Posterior cingulate gyrus (tissue), 11 donors: ENCODE results near the gene PRKG1.

Experiments used
- DNase-seq, 10 donors: peaks; one replicate each; pipeline versions ENCODE4 v3.0.0 to v3.0.0-alpha.2; 2020 to 2021; ENCODE audit warnings: mixed read lengths in 3 of 10
- intact Hi-C: fragments of 100-400 bp; cut with DNase I; formaldehyde crosslinking; loops from one replicate; pipeline ENCODE4 v1.15.1; 2023

Gene PRKG1

GRCh38 chr10:51881213-51881612 is 806.9 kb downstream of the PRKG1 start:
- intact Hi-C loops = no loop called here

GRCh38 chr10:51886438-51887068 is 812.3 kb downstream of the PRKG1 start:
- intact Hi-C loops = no loop called here
- DNase-seq = no peak

More at GRCh38 chr10:51881213-51881612, 806.9 kb downstream of the PRKG1 start:
- no peak for DNase-seq

- intact Hi-C loops = no loop called here
- DNase-seq = no peak
Observed at GRCh38 chr10:51888263-51888662, 814.0 kb downstream of the PRKG1 start.

- no peak for DNase-seq
- intact Hi-C loops = no loop called here
Observed at GRCh38 chr10:51892313-51892712, 818.0 kb downstream of the PRKG1 start.

GRCh38 chr10:51892965-51893658 is 818.8 kb downstream of the PRKG1 start:
- peak in 1 of 10 donors; percentile 72 for DNase-seq
- intact Hi-C loops = no loop called here

- no peak for DNase-seq
- intact Hi-C loops = no loop called here
Observed at GRCh38 chr10:51894771-51895578, 820.7 kb downstream of the PRKG1 start.

- intact Hi-C loops = no loop called here
- no peak for DNase-seq
Observed at GRCh38 chr10:51896849-51897248, 822.6 kb downstream of the PRKG1 start.

- intact Hi-C loops = no loop called here
- no peak for DNase-seq
Observed at GRCh38 chr10:51897560-51897959, 823.3 kb downstream of the PRKG1 start.

- intact Hi-C loops = no loop called here
- DNase-seq = no peak
Observed at GRCh38 chr10:51900180-51900579, 825.9 kb downstream of the PRKG1 start.

GRCh38 chr10:51903675-51904074 is 829.4 kb downstream of the PRKG1 start:
- intact Hi-C loops = no loop called here

GRCh38 chr10:51905032-51905431 is 830.7 kb downstream of the PRKG1 start:
- no peak for DNase-seq
- intact Hi-C loops = no loop called here

More at GRCh38 chr10:51903675-51904074, 829.4 kb downstream of the PRKG1 start:
- no peak for DNase-seq

- intact Hi-C loops = no loop called here
Observed at GRCh38 chr10:51907361-51907760, 833.1 kb downstream of the PRKG1 start.

GRCh38 chr10:51910189-51910588 is 835.9 kb downstream of the PRKG1 start:
- DNase-seq = no peak
- intact Hi-C loops = no loop called here

More at GRCh38 chr10:51907361-51907760, 833.1 kb downstream of the PRKG1 start:
- DNase-seq = no peak

GRCh38 chr10:51910596-51910995 is 836.3 kb downstream of the PRKG1 start:
- intact Hi-C loops = no loop called here
- no peak for DNase-seq

GRCh38 chr10:51911723-51912122 is 837.4 kb downstream of the PRKG1 start:
- DNase-seq = no peak
- intact Hi-C loops = no loop called here

- no peak for DNase-seq
- intact Hi-C loops = no loop called here
Observed at GRCh38 chr10:51915031-51915542, 840.8 kb downstream of the PRKG1 start.

- no peak for DNase-seq
- intact Hi-C loops = no loop called here
Observed at GRCh38 chr10:51918440-51918839, 844.2 kb downstream of the PRKG1 start.

GRCh38 chr10:51918884-51919325 is 844.6 kb downstream of the PRKG1 start:
- no peak for DNase-seq
- intact Hi-C loops = no loop called here

GRCh38 chr10:51920672-51921071 is 846.4 kb downstream of the PRKG1 start:
- intact Hi-C loops = no loop called here
- DNase-seq = no peak

GRCh38 chr10:51924359-51924758 is 850.1 kb downstream of the PRKG1 start:
- intact Hi-C loops = no loop called here
- no peak for DNase-seq

- intact Hi-C loops = no loop called here
- peak in 2 of 10 donors; percentile 43 to 73 for DNase-seq
Observed at GRCh38 chr10:51926337-51926736, 852.0 kb downstream of the PRKG1 start.
